ENCODE measurements around the gene CYFIP2. TPM values are rescaled to one million over a fixed set of nuclear protein-coding genes. Genes with fewer than 3 reads are reported as not detected.

Gene CYFIP2
- polyA plus RNA-seq, 1 experiment: 4.4 TPM

DNA sequence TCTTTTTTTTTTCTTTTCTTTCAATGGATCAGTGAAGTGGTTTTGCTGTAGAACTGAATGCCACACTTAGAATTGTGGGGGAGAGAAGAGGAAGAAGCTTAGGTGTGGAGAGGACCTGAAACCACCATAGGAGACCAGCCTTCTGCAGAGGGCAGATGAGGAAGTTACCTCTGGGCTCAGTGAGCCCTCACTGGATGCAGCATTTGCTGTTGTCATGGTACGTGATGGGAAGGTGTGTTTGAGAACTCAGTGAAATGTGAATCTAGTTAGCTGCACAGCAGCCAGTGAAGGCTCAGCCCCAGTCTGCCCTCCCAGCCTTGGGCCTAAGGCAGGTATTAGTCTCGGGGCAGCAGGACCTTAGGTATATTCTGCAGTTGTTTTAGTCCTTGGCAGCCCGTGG is 17.5 kb downstream of the CYFIP2 start:
- POLR2A ChIA-PET: no interaction called here
- no peaks in the 10 kb centered on the region for H3K27me3 ChIP-seq (ENCODE audit: control insufficient read depth, insufficient read depth, low read length)
- H3K36me3 ChIP-seq (ENCODE audit: control insufficient read depth, insufficient read depth, low read length): no peaks in the 10 kb centered on the region
- TF ChIP-seq, protein P1, sequence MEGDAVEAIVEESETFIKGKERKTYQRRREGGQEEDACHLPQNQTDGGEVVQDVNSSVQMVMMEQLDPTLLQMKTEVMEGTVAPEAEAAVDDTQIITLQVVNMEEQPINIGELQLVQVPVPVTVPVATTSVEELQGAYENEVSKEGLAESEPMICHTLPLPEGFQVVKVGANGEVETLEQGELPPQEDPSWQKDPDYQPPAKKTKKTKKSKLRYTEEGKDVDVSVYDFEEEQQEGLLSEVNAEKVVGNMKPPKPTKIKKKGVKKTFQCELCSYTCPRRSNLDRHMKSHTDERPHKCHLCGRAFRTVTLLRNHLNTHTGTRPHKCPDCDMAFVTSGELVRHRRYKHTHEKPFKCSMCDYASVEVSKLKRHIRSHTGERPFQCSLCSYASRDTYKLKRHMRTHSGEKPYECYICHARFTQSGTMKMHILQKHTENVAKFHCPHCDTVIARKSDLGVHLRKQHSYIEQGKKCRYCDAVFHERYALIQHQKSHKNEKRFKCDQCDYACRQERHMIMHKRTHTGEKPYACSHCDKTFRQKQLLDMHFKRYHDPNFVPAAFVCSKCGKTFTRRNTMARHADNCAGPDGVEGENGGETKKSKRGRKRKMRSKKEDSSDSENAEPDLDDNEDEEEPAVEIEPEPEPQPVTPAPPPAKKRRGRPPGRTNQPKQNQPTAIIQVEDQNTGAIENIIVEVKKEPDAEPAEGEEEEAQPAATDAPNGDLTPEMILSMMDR (IDR thresholded peaks at IDR 0.05; ENCODE audit: insufficient read depth, low read depth, low read length): no peak
- no peak for DNase-seq (ENCODE audit: low read depth)
- H3K4me3 ChIP-seq (ENCODE audit: low read depth, low read length): no peak overlapping the region
- CTCF ChIA-PET: no interaction called here

DNA sequence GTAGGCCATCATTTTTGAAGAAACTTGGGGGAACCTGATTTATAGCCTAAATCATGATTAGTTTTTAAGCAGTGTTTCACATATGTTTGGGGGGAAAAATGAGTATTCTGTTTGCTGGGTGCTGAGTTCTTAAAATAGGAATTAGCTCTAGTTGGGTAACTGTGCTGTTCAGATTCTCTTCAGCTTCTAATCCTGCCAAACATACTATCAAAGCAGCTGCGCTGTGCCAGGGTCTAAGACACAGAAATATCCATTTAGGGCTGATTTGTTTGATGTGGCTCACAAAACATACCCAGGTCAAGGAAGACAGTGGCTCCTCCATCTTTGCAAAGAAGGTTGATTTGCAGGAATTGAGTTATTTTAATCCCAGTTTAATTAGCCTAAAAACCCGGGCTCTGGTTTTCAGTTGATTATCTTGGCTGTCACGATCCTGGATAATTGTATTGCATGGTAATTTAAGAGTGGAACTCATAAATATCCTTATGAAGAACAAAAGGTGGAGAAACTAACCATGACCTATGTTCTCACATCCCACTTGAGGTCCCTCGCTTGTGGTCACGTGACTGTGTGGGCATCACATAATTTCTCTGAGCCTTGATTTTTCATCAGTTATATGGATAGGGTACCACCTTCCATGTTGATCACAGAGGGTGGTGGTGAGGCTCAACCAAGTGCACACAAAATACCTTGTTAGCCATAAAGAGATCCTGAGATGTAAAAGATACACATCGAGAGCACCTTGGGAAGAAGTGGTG is 18.7 kb downstream of the CYFIP2 start:
- CTCF ChIA-PET: no interaction called here

DNA sequence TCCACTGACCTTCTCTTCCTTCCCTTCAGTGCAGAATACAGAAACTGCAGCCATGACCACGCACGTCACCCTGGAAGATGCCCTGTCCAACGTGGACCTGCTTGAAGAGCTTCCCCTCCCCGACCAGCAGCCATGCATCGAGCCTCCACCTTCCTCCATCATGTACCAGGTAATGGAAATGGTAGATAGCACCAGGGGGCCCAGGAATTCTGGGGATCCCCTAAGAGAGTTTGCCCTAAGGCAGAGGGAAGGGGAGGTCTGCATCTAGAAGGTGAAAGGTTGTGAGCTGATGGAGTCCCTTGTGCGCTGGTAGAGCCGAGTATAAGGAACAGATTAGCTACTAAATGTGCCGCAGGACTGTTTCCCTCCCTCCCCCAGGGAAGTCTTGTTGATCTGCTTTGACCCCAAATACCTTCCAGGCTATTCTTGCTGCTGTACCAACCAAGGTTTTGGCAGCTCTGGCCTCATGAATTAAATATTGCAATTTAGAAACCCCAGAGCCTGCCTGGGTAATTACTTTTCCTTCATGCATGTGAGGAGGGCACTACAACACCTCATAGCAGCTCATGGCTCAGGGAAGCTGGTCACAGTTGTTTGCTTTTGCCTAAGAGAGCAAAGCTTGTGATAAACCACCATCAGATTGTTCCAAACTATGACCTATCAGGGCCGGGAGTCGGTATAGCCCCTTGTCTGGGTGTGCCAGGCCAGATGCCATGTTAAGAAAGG is 19.6 kb downstream of the CYFIP2 start:
- CTCF ChIA-PET: interaction anchor here (1.4 kb wide), 1 partner anchor 42 kb away, joined by 4 read pairs; no protein-coding TSS in a partner anchor
- Histone ChIP-seq H3K27me3 (ENCODE audit: control insufficient read depth, insufficient read depth, low read length) (no peaks in the 10 kb centered on the region), H3K4me3 (ENCODE audit: low read depth, low read length) (no peak overlapping the region), H3K36me3 (ENCODE audit: control insufficient read depth, insufficient read depth, low read length) (no peaks in the 10 kb centered on the region)
- TF ChIP-seq, protein P1 (IDR thresholded peaks at IDR 0.05; ENCODE audit: insufficient read depth, low read depth, low read length): no peak
- POLR2A ChIA-PET: no interaction called here
- no peak for DNase-seq (ENCODE audit: low read depth)

More for the DNA sequence above, 18.7 kb downstream of the CYFIP2 start:
- H3K36me3 ChIP-seq (ENCODE audit: control insufficient read depth, insufficient read depth, low read length): no peaks in the 10 kb centered on the region
- H3K27me3 ChIP-seq (ENCODE audit: control insufficient read depth, insufficient read depth, low read length): no peaks in the 10 kb centered on the region
- DNase-seq (ENCODE audit: low read depth): no peak
- POLR2A ChIA-PET: no interaction called here
- TF ChIP-seq, protein P1 (IDR thresholded peaks at IDR 0.05; ENCODE audit: insufficient read depth, low read depth, low read length): no peak
- no peak overlapping the region for H3K4me3 ChIP-seq (ENCODE audit: low read depth, low read length)

DNA sequence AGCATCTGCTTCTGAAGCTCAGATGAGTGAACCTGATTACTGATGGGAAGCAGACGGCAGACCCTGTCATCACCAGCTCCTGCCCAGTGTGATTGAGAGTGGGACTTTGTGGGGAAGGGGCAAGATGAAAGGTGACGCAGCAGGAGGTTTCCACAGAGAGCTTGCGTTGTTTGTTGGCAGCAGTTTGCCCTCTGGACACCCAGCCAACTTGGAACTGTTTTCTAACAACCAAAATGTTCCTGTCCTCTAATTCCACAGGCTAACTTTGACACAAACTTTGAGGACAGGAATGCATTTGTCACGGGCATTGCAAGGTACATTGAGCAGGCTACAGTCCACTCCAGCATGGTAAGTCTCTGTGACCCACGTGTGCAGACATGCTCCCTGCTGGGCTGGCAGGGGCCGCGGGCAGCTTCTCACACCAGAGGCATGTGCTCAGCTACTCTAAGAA is 20.9 kb downstream of the CYFIP2 start:
- ChIA-PET POLR2A (no interaction called here), CTCF (interaction anchor here (0.6 to 1.4 kb wide), 3 partner anchors 13 to 69 kb away, joined by 3 to 4 read pairs (median 3); no protein-coding TSS in a partner anchor)
- TF ChIP-seq, protein P1 (IDR thresholded peaks at IDR 0.05; ENCODE audit: insufficient read depth, low read depth, low read length): no peak
- DNase-seq (ENCODE audit: low read depth): no peak
- no peaks in the 10 kb centered on the region for H3K27me3 ChIP-seq (ENCODE audit: control insufficient read depth, insufficient read depth, low read length)
- no peak overlapping the region for H3K4me3 ChIP-seq (ENCODE audit: low read depth, low read length)
- no peaks in the 10 kb centered on the region for H3K36me3 ChIP-seq (ENCODE audit: control insufficient read depth, insufficient read depth, low read length)

DNA sequence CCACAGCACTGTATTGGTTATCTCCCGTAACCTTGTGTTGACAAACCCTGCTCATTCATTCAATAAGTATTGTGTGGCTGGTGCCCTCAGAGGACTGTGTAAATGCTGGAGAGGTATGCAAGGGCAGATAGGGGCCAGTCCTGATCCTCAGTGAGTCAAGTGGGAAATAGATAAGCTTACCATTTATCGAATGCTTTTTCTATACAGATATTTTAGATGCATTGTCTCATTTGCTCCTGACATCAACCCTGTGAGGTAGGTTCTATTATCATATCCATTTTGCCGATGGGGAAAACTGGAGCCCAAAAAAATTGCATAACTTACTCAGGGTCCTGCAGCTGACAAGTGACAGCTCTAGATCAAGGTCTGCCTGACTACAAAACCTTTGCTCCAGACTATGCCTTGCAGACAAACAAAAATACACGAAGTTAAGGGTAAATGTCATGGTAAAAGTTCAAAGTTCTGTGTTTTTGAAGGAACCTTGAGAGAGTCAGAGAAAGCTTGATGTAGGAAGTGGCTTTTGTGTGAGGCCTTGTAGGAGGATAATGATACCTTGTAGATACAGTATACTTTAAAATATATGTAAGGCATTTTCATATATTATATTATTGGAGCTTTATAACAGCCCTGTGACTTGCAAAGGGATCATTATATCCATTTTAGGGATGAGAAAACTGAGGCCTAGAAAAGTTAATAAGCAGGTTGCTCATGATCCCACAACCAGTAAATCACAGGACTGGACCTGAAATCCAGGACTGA is 22.7 kb downstream of the CYFIP2 start:
- TF ChIP-seq, protein P1 (IDR thresholded peaks at IDR 0.05; ENCODE audit: insufficient read depth, low read depth, low read length): no peak
- Histone ChIP-seq H3K27me3 (ENCODE audit: control insufficient read depth, insufficient read depth, low read length) (no peaks in the 10 kb centered on the region), H3K4me3 (ENCODE audit: low read depth, low read length) (no peak overlapping the region), H3K36me3 (ENCODE audit: control insufficient read depth, insufficient read depth, low read length) (no peaks in the 10 kb centered on the region)
- POLR2A ChIA-PET: no interaction called here
- no peak for DNase-seq (ENCODE audit: low read depth)
- CTCF ChIA-PET: interaction anchor here (1.1 kb wide), 1 partner anchor 36 kb away, joined by 4 read pairs; no protein-coding TSS in a partner anchor
